Activated CD8-positive, alpha-beta memory T cell treated with anti-CD3 and anti-CD28 coated beads for 48 hours (primary cell): ENCODE data around the gene TUFT1.
"Not testable (repeated sequence)": the region's sequence is repeated elsewhere in the genome, so short reads cannot be mapped to it uniquely, and the experiment has no call there.

Experiments
- DNase-seq, 3 experiments: peaks; one replicate each; pipeline ENCODE4 v3.0.0-alpha.2; 2020; ENCODE audit warnings: low read depth in 2 of 3, low spot score in 2 of 3

The TUFT1 gene

DNA sequence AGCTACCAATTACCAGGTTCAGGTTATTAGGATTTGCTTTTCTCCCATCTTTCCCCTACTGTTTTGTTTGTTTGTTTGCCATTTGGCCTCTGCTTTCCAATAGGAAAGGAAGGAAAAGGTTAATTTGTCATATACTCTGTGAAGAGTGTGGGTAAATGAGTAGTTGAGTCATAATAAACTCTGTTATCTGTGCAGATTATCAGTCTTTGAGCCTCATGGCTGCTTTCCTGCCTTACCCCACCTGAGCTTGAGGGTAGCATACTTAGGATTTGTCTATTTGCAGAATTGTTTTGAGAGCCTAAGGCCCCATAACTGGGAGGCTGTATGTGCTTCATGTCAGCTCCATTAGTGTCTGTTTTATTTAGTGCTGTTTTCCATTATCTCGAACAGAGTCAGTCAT, 38.8 kb downstream of the TUFT1 start:
- DNase-seq = no peak

DNA sequence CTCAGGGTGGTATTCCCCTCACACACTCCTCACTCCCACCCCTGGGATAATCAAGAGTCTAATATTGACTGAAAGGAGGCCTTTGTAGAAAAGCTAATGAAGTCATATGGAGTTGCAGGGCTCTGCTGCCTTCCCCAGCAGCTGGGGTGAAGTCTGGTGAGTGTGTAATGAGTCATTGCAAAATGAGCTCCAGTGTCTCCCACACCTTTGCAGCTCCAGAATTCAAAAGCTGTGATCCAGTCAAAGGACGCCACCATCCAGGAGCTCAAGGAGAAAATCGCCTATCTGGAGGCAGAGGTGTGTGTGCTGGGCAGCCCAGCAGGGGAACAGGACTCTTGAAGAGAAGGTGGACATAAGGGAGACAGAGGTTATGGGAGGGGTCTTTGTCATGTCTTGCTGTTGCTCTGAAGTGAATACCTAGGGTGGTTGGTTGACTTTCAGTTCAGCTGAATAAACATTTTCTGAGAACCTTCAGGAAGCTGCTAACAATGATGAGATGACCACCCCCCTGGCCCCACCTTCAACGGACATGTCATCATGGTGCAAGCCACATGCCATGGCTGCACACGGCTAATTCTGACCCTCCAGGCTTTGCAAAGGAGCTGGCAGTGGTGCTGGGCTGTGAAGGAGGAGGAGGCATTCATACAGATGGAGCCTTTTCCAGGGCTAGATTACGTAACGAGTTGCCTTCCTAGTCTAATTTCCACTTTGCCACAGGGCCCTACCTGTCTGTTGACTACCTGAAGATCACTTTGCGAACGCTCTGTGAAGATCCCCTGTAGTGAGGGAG, 39.5 kb downstream of the TUFT1 start:
- DNase-seq = no peak

DNA sequence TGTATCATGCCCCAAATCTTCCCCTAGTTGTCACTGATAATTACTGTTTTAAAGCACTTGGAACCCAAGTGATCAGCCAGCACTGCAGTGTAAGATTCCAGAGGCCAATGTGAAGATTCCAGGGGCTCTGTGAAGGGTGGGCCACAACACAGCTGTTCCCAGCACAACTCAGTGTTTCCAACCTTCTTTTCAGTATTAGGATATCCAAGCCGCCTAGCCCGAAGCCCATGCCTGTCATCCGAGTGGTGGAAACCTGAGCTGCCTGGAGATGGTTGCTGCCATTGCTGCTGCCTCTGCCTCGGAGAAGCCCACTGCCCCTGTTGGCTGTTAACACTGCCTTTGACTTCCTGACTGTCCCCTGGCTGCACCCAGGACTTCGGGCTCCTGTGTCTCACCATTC, 41.3 kb downstream of the TUFT1 start:
- DNase-seq = no peak

DNA sequence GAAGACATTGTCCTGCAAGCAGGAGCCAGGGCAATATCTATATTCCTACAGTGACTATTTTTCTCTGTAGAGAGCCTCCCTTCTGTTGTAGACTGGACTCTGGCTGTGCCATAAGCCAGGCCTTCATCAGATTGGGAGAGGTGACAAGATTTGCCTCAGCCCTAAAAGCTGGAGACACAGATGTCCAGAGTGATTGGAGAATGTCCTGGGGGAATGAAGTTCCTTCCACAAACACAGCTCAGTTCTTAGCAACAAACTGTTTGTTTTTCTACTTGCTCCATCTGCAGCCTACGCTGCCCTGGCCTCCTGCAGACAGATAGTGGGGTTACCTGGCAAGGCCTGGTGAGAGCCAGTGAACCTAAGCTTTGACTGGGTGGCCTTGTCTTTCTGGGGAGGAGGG, 41.8 kb downstream of the TUFT1 start:
- no peak for DNase-seq

DNA sequence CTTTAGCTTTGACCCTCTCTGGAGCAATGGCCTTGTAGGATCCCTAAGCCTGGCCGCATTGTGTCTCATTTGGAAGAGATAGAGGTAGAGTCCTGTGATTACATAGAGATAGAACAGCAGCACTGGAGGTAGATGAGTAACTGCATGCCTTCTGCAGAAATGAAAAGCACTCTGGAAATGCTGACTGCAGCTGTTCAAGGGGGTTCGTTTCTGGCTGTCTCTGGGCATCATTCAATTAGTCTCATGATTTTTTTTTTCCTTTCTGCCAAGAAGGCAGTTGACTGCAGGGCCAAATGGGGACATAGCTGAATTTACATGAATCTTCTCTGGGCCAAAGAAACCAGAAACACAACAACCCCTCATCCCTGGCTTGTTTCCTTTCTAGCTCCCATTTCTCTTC, 43.7 kb downstream of the TUFT1 start:
- DNase-seq = no peak

DNA sequence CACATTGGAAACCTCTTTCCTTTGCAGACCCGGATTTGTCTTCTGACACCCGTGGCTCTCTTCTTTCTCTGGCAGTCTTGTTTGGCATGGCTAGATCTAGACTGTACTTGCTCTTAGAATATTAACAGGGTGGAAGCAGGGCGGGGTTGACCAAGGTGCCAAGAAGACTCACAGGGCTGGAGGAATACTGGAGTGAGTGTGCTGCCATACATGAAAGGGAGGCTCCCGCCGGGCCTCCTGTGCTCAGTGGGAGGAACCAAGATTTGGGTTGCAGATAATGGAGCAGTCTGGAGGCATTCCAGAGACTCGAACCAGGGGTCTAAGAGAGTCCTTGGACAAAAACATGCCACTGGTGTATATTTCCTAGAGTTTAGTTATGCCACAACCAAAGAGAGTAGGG, 44.2 kb downstream of the TUFT1 start:
- no peak for DNase-seq

DNA sequence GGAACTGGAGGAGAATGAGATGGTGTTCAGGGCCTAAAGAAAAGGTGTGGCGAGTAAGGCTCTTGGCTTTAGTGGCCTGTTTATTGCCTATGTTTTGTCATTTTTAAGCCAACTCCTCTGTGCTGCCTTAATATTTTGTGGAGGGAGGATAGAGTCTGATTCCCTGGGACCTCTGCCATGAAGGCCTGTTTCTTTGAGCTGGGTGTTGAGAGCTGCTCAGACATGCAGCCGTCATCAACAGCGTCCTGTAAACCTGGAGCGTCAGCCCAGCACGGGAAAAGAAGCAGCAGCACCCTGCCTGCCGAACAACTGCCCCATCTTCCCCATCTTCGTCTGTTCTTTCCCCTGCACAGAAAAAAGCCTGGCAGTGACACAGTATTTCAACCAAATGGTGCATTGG, 44.7 kb downstream of the TUFT1 start:
- DNase-seq = no peak

DNA sequence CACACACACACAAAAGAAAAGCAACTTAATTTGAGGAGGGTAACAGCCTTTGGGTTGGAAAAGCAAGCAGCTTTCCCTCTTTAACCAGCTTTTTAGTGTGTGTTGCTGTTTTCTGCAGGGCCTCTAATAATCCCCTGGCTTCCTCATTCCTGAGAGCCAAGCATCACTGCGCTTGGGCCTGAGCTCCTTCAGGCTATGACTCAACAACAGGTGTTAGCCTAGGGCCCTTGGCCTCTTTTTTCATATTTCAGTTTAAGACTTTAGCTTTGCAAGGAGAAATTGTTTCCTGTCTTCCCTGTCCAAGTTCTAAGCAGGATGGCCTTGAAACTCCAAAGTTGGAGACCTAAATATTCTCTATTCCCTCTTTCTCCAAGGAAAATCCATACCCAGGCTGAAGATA, 45.5 kb downstream of the TUFT1 start:
- no peak for DNase-seq

DNA sequence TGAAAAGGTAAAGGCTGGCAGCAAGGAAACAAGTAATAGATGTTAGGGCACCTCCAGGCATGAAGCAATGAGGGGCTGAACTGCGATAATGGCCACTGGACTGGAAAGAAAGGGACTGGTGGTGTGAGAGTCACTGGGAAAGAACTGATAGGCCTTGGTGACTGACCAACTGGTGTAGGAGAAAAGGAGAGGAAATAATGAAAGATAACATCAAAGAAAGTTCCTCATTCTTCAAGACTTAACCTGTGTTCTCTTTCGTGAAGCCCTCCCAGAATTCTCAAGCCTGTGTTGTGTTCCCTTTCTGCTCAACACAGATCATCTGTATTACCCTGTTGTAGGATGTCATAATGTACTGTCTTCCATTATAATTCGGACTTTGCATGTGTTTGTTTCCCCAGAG, 50.9 kb downstream of the TUFT1 start:
- no peak for DNase-seq

DNA sequence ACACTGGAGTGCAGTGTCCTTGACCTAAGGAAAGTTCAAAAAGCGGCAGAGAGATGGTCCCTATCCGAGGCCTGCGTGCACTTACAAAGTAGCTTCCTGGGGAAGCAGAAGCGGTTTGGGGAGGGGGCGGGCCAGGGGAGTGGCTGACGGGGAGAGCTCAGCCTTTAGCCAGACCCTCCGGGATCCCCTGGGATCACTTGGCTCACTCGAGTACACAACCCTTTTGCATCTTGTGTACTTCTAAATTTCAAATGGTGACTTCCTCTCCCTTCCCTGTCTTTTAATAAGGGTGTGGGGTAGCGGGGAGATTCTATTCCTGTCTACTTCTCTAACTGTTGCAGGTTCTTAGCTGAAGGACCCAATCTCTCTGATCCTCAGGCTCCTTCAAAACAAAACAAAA, 53.6 kb downstream of the TUFT1 start:
- DNase-seq = no peak

DNA sequence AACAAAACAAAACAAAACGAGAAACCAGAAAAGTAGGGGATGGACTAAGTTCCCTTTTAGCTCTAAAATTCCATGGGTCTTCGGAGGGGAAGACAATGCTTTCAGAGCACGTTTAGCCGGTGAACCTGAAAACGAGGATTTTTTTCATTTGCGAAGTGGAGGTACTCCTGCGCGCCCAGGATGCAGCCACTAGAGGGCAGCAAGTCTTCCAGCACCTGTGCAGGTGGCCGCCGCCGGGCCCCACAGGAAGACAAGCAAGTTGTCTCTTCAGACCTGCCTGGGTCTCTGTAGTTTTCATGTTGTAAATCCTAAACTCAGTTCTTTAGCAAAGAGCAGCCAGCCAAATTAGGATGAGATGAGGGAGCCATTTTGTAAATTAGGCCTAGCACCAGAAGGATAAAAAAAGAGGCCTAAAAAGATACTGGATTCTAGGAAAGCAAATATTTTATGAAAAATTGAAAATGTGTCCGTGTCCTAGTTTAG, 54.1 kb downstream of the TUFT1 start:
- peak; percentile 43 to 69 (median 57) for DNase-seq

DNA sequence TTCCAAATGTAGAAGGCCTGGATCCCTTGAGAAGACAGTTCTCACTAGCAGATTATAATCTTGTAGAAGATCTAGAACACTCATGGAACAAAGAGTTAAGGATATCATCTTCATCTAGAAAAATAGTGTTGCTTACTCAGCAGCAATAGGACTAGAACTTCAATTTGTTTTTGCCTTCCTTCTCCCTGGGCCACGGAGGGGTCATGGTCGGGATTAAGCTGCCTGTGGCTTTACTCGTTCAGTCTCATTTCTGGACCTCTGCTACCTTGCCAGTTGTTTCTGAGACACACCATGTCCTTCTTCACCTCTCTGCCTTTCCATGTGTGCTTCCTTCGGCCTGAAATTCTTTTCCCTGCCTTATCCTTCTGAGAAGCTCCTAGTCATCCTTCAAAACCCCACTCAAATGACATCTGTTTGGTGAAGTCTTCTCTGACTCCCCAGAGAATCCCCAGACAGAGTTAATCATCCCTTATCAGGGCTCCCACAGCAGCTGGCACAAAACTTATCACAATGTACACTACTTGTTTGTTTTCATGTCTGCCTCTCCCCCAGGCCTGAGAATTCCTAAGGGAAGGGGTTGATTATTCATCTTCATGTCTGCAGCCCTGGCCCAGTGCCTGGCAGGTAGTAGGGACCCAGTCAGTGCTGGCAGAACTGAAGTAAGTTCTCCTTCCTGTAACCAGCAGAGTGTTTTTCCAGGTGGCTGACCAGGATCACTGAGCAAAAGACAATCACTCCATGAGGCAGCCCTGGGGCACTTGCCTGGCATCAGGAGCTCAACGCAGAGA, 56.3 kb downstream of the TUFT1 start:
- DNase-seq = no peak

DNA sequence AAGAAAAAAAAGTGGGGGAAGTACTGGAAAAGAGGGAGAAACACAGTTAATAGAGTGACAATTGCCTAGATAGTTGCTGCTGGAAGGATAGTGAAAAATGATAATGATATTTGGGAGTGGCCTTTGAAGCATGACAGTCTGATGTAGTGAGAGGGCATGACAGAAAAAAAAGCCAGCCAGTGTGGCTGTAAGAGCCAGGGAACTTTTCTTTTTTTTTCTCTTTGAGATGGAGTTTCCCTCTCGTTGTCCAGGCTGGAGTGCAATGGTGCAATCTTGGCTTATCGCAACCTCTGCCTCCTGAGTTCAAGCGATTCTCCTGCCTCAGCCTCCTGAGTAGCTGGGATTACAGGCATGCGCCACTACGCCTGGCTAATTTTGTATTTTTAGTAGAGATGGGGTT, 62.4 kb downstream of the TUFT1 start:
- not testable (repeated sequence) for DNase-seq

DNA sequence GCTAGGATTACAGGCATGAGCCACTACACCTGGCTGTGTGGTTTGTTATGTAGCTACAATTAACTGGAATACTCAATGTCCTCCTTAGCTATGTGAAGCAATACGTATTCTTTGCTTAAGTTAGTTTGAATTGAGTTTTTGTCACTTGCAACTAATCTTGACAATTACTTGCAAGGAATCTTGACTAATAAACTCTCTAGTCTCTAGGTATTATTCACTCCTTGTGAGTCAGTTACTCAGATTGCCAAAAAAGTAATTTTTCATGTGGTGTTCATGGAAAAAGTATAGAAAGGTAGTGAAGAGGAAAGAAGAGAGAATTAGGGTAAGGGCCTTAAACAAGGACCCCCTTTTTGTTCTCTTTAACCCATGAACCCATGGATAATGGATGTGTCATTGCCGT, 64.2 kb downstream of the TUFT1 start:
- DNase-seq = no peak

DNA sequence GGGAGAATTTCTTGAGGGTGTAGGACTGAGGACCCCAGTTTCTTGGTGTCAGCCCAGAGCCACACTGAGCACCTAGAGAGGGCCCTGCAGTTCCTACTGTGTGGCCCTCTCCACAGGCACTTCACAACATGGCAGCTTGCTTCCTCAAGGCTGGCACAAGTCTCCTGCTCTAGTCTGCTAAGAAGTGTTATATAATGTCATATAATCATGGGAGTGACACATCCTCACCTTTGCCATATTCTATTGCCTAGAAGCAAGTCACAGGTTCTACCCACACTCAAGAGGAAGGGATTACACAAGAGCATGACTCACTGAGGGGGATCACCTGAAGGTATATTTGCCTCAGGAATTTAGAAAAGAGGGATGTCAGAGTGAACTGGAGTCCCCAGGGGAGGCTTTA, 66.3 kb downstream of the TUFT1 start:
- DNase-seq = no peak

DNA sequence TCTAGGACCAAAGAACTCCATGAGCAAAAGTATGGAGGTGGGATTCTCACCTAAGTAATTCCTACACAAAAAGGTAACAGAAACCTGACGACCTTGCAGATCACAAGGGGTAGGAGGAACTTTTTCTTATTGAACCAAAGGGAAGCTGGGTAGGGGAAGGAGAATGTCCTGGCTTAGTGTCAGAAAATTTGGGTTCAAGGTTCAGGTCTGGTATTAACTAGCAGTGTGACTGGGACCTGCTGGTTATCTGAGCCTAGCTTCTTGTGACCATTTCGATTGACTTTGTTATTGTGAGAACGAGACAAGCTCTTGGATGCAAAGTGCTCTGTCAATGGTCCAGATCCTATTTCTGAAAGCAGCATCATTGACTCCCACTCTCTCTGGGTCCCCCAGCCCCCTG, 66.7 kb downstream of the TUFT1 start:
- DNase-seq = no peak

DNA sequence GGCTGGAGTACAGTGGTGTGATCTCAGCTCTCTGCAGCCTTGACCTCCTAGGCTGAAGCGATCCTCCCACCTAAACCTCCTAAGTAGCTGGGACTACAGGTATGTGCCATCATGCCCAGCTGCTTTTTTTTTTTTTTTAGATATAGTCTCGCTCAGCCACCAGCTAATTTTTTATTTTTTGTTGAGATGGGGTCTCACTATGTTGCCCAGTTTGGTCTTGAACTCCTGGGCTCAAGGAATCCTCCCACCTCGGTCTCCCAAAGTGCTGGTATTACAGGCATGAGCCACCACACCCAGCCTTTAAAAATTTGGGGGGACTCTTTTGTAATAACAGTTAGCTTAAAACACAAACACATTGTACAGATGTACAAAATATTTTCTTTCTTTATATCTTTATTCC, 70.0 kb downstream of the TUFT1 start:
- DNase-seq = no peak

DNA sequence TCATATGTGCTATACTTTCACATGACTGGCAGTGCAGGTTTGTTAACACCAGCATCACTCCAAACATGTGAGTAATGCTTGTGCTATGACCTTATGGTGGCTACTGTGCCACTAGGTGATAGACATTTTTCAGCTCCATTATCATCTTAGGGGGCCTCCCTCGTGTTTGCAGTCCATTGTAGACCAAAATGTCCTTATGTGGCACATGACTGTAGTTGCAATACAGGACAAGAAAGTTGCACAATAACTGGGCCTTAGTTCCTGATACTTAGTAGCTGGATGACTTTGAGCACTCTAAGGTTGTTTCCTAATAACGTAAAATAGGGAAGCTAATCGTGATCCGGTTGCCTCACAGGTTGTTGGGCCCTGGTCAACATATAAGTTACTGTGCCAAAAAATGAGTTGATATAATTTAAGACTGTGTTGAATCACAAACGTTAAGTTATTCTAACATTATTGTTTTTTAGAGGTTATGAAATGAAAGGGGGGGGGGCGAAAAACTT, 71.2 kb downstream of the TUFT1 start:
- no peak for DNase-seq

DNA sequence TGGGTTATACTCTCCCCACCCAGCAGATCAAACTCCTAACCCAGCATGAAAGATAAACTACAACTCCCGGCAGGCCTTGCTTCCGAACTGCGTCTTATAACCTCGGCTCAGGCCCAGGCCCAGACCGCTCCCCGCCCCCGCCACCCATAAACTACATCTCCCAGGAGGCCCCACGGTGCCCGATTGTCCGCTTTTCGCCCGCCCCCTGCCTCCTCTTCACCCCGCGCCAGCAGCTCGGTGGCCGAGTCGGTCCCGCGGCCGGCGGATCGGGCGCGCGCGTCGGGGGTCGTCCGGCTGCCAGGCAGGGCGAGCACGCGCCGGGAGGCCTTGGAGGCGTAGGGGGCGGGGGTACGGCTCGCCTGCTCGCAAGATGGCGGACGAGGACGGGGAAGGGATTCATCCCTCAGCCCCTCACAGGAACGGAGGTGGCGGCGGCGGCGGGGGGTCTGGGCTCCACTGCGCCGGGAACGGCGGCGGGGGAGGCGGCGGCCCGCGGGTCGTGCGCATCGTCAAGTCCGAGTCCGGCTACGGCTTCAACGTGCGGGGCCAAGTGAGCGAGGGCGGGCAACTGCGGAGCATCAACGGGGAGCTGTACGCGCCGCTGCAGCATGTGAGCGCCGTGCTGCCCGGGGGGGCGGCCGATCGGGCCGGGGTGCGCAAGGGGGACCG, 71.9 kb downstream of the TUFT1 start, which contains the start of gene SNX27:
Gene SNX27 (plus strand): TSS at position 219 of the 669 bp plus-strand sequence. CDS start 152 bp downstream, at position 371.
- DNase-seq = peak; percentile 62 to 76 (median 72)

DNA sequence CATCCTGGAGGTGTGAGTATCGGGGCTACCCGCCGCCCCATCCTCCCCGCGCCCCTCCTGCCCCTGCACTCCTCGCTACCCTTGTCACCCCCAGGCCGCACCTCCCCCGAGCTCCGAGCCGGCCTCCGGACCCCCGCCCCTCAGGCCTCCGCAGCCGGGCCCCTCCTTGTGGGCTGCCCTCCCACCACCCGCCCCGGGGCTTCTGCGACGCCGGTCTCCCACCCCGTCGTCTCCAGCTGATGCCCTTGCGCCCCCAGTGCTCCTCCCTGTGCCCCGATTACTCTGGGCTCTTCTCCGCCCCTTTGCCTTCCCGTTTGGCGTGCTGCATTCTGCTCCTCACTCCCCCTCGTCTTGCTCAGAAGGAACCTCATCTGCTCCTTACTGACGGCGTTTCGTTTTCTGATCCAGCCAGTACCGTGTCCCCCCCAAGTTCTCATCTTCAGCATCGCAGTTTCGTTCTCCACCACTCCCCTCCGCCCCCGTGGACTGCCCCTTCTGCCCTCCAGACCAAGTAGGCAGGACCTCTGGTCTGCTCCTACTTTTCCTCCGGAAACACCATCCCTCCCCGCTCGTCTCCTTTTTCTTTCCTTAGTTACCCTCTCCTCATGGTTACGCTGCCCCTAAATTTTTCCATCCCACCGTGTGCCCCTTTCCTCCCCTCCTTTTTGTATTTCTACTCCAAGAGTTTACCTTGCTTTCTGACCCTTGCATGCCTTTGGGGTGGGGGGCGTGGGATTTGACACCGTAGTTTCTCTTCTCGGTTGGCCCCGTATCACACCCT, 72.6 kb downstream of the TUFT1 start:
- peak in 1 of 3 experiments; percentile 9 for DNase-seq

DNA sequence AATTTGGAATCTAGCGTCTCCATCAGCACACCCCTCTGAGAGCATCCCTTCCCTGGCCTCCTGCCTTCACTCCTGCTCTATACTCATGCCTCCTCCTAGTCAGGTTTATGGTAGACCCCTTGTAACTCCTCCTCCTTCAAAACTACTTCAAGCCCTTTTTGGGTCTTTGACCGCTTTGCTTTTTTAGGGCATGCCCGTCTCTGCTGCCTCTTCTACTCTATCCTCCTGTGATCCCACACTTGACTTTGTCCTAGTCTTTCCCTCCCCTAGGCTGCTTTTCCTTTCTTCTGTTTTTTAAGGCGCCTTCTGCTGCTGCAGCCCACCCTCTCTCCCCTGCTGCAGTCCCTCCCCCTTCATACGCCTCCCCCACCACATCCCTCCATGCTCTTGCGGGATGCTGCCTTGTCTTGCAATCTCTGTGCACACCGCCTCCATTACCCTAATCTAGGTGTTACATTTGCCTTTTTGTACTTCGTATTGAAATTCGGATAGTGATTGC, 73.2 kb downstream of the TUFT1 start:
- DNase-seq = no peak
